ENCODE measurements around the gene MAPK9.

- TF ChIP-seq CTCF (IDR thresholded peaks at IDR 0.05) = no peak
- TF ChIP-seq EP300 (IDR thresholded peaks at IDR 0.05) = no peak
- TF ChIP-seq POLR2A (IDR thresholded peaks at IDR 0.05) = no peak
Measured at GRCh38 chr5:180329606-180330269, 37.9 kb upstream of the MAPK9 start.

Data from ovary (tissue), 3 donors.